Neural cell (in vitro differentiated cells): Measurements from ENCODE around the gene CACTIN.

Experiments
- EZH2 ChIP-seq: fragments of 200-600, 300-800 bp; shearing (Covaris generic), sonication (generic); IDR thresholded peaks from 2 replicates; pipeline ENCODE4 v1.6.1; 2014; ENCODE audit warnings: antibody characterized with exemption, low read length, borderline replicate concordance, mild to moderate bottlenecking; ENCODE audit not compliant: insufficient read depth, poor library complexity, severe bottlenecking
- MXI1 ChIP-seq: fragments of 450-650 bp; conservative IDR thresholded peaks from 2 replicates; pipeline ENCODE4 v1.6.1; 2014; ENCODE audit warnings: antibody characterized with exemption, mild to moderate bottlenecking; ENCODE audit not compliant: poor library complexity, severe bottlenecking
- POLR2AphosphoS5 ChIP-seq: IDR thresholded peaks from 2 replicates; pipeline ENCODE4 v1.6.1; 2012
- TAF1 ChIP-seq: IDR thresholded peaks from 2 replicates; pipeline ENCODE4 v1.6.1; 2012; ENCODE audit warnings: low read depth
- TF ChIP-seq, protein P1 (sequence below): fragments of 450-650 bp; IDR thresholded peaks from 2 replicates; pipeline ENCODE4 v1.5.1; 2014; ENCODE audit warnings: antibody characterized with exemption, mild to moderate bottlenecking, moderate library complexity; ENCODE audit not compliant: poor library complexity, severe bottlenecking
- TF ChIP-seq, protein P2 (sequence below): IDR thresholded peaks from 2 replicates; pipeline ENCODE4 v1.6.1; 2012; ENCODE audit warnings: borderline replicate concordance

GRCh38 chr19:3645067-3645396, 18.4 kb upstream of the CACTIN start:
- no peak for TF ChIP-seq POLR2AphosphoS5
- TF ChIP-seq, protein P1, sequence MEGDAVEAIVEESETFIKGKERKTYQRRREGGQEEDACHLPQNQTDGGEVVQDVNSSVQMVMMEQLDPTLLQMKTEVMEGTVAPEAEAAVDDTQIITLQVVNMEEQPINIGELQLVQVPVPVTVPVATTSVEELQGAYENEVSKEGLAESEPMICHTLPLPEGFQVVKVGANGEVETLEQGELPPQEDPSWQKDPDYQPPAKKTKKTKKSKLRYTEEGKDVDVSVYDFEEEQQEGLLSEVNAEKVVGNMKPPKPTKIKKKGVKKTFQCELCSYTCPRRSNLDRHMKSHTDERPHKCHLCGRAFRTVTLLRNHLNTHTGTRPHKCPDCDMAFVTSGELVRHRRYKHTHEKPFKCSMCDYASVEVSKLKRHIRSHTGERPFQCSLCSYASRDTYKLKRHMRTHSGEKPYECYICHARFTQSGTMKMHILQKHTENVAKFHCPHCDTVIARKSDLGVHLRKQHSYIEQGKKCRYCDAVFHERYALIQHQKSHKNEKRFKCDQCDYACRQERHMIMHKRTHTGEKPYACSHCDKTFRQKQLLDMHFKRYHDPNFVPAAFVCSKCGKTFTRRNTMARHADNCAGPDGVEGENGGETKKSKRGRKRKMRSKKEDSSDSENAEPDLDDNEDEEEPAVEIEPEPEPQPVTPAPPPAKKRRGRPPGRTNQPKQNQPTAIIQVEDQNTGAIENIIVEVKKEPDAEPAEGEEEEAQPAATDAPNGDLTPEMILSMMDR = no peak
- TF ChIP-seq, protein P2, sequence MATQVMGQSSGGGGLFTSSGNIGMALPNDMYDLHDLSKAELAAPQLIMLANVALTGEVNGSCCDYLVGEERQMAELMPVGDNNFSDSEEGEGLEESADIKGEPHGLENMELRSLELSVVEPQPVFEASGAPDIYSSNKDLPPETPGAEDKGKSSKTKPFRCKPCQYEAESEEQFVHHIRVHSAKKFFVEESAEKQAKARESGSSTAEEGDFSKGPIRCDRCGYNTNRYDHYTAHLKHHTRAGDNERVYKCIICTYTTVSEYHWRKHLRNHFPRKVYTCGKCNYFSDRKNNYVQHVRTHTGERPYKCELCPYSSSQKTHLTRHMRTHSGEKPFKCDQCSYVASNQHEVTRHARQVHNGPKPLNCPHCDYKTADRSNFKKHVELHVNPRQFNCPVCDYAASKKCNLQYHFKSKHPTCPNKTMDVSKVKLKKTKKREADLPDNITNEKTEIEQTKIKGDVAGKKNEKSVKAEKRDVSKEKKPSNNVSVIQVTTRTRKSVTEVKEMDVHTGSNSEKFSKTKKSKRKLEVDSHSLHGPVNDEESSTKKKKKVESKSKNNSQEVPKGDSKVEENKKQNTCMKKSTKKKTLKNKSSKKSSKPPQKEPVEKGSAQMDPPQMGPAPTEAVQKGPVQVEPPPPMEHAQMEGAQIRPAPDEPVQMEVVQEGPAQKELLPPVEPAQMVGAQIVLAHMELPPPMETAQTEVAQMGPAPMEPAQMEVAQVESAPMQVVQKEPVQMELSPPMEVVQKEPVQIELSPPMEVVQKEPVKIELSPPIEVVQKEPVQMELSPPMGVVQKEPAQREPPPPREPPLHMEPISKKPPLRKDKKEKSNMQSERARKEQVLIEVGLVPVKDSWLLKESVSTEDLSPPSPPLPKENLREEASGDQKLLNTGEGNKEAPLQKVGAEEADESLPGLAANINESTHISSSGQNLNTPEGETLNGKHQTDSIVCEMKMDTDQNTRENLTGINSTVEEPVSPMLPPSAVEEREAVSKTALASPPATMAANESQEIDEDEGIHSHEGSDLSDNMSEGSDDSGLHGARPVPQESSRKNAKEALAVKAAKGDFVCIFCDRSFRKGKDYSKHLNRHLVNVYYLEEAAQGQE = no peak
- TF ChIP-seq MXI1 = no peak
- no peak for TF ChIP-seq EZH2
- no peak for TF ChIP-seq TAF1
